Activated CD4-positive, alpha-beta T cell treated with anti-CD3 and anti-CD28 coated beads for 24 hours (primary cell): ENCODE measurements around the gene HDGF.
"Not testable (repeated sequence)": the region's sequence is repeated elsewhere in the genome, so short reads cannot be mapped to it uniquely, and the experiment has no call there.

Experiments
- DNase-seq, 2 donors: peaks; one replicate each; pipeline ENCODE4 v3.0.0-alpha.2; 2020; ENCODE audit warnings: low read depth in 2 of 2

HDGF gene

DNA sequence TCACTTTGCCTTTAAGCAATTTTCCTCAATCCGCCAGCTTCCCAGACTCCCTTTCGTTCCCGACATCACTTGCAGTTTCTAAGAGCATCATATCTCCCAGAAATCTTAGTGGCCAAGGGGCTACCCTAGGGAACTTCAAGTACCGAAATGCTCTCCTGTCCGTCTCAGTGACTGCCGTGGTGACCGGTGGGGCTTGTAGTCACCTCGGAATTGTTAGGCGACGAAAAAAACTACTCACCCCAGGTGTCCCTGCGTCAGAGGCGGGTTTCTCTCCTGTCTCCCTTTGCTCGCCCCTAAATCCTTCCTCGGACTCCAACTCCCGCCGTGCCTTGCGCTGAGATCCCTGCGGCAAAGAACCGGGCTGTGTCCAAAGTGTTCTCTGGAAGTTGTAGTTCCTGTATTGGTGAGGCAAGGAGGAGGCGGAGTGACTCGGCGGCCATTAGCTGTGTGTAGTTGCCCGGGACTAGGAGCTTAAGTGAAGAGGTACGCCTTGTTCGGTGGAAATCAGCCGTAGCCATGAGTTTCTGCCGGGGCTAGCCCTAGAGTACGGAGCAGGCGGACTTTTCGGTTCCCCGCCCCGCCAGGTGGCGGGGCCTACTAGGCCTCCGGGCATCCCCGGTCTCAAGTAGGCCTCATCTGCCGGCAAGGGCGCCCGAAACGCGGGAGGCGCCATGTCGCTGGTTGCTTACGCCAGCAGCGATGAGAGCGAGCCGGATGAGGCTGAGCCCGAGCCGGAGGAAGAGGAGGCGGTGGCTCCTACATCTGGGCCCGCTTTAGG is 15.8 kb upstream of the HDGF start, which contains the start of gene PRCC:
Gene PRCC (plus strand): TSS at position 435 of the 778 bp plus-strand sequence. CDS start 237 bp downstream, at position 672.
- DNase-seq: peak; percentile 90 to 94

DNA sequence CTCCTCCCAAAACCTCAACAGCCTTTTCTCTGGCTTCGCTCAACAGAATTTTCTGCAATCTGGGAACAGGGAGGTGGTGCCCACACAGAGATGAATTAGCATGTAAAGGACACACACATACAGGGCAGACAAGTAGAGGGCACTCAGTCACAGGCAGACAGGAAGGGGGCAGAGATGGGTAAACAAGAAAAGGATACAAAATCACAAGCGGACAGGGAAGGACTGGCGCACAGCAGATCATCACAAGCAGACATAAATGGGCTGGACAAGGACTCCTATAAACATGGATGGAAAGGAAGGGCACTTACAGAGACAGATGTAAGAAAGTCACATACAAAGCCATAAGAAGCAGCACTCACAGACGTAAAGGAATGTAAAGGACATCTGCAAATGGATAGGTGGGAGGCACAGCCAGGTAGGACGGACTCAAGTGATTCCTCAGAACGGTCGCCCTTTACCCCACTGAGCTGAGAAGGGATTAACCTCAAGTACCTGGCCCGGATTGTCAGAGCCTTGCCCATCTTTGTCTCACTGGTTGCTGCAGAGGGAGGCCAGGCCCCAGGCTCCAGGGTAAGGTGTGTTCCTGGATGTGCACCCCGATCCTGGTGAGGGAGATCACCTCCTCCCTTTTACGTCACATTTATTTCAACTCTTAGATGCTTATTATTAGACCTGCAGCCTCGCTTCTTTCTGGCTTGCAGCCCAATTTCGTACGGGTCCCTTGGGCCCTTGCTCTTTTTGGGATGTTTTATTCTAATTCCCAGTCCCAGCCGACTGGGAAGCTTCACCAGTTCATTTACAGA is 15.0 kb upstream of the HDGF start:
- DNase-seq: no peak

DNA sequence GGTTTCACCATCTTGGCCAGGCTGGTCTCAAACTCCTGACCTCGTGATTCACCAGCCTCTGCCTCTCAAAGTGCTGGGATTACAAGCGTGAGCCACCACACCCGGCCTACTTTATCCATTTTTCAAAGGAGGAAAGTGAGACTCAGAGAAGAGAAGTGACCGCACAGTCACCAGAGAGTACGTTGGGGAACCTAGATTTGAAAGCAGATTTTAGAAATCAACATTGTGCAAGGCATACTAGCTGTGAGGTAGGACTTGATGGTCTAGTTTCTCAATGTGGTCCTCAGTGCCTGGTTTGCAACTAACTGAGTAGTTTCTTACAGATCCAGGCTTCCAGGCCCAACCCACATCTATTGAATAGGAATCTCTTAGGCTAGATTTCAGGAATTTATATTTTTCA is 14.2 kb upstream of the HDGF start:
- DNase-seq: no peak

DNA sequence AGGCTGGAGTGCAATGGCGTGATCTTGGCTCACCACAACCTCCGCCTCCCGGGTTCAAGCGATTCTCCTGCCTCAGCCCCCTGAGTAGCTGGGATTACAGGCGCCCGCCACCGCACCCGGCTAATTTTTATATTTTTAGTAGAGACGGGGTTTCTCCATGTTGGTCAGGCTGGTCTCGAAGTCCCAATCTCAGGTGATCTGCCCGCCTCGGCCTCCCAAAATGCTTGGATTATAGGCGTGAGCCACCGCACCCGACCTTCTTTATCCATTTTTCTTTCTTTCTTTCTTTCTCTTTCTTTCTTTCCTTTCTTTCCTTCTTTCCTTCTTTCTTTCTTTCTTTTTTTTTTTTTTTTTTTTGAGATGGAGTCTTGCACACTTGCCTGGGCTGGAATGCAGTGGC is 13.7 kb upstream of the HDGF start:
- not testable (repeated sequence) for DNase-seq

DNA sequence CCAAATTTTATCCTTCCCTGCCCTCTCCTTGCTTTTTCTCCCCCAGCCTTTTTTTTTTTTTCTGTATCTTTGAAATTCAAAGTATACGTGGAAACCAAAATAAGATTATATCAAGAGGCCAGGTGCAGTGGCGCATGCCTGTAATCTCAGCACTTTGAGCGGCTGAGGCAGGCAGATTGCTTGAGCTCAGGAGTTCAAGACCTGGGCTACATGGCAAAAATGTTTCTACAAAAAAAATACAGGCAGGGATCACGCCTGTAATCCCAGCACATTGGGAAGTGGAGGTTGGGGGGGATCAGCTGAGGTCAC is 9.3 kb upstream of the HDGF start:
- DNase-seq: no peak

DNA sequence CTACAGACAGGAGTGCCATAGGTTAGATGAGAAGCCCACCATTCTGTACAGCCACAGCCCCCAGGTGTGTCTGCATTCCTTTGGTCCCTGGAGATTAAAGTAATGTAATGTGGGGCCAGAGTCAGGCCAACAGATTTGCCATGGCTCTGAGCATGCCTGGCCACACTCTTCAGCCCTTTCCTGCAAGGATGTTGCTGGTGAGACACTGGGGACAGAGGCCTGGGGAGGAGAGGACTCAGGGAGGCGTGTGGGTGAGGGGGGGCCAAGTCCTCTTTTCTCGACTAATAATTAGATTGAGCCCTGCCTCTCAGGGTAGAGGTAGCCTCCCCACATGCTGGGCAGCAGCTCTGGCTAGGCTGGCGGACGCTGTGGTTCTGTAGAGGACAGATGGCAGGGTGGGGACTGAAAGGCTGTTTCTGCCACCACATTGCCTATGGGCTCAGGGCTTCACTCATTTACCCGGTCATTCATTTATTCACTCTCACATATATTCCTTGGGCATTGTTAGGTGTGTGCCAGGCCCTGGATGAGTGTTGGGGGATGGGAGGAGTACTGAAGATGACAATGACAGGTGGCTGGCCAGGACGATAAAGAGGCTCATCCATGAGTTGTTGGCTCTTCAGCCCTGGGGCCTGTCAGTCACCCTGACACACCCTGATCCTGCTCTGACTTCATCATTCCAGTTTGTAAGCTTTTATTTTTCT is 8.8 kb upstream of the HDGF start:
- DNase-seq: no peak

DNA sequence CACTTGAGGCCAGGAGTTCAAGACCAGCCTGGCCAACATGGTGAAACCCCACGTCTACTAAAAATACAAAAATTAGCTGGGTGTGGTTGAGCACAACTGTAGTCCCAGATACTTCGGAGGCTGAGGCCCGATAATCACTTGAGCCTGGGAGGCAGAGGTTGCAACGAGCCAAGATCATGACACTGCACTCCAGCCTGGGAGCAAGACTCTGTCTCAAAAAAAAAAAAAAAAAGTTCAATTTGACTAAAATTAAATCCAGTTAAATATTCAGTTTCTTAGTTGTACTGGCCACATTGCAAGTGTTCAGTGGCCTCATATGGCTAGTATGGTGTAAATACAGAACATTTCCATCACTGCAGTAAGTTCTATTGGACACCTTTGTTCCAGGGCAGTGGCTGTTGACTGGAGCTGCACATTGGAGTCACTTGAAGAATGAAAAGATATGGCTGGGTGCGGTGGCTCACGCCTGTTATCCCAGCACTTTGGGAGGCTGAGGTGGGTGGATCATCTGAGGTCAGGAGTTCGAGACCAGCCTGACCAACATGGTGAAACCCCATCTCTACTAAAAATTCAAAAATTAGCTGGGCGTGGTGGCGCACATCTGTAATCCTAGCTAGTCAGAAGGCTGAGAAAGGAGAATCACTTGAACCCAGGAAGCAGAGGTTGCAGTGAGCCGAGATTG is 6.2 kb upstream of the HDGF start:
- DNase-seq: not testable (repeated sequence)

DNA sequence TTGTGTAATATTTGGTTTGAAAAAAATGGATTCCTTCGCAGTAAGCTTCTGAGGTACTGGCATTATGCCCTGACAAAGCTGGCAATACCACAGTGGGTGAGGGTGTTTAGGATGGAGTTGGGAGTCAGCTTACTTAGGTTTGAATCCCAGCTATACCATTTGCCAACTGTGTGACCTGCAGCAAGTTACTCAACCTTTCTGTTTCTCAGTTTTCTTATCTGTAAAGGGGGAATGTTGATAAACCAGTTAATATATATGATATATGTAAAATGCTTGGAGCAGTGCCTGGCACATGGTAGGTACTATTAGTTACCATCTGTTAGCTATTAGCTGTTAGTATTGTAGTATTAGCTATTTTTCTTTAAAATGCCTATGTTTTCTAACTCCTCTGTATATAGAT is 4.9 kb upstream of the HDGF start:
- no peak for DNase-seq

DNA sequence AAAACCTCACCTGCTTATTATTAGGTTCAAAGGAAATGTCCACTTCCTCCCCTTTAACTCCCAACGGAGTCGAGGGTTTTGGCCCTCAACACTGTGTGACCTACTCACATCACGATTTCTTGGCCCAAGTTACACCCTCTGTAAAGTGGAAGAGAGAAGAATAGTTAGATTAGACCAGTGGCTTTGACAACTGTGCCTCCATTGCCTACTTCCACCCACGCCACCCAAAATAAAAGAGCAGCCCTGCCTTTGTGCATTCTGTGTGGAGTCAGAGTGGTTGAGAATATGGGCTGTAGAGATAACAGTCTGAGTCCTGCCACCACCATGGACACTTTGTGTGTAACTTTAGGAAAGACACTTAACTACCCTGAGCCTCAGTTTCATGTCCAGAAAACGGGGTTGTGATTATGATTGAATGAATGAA is 4.1 kb upstream of the HDGF start:
- DNase-seq: no peak

DNA sequence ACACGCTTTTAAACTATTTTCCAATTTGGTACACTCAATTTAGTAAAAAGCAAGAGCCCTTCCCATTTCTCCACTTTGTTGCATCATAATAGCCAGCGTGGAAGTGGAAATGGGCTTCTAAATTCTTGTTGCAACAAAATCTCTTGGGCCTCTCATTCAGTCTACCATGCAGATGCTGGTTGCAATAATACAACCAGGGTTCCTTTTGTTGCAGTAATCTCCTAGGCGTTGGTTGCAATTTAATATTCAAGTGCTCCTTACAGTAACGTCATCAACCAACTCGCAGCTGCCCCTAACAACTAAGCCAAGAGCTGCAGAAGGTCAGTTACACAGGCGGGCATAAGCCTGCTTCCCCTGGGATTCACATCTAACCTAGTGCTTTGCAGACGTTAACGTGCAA is 2.7 kb upstream of the HDGF start:
- DNase-seq: no peak

DNA sequence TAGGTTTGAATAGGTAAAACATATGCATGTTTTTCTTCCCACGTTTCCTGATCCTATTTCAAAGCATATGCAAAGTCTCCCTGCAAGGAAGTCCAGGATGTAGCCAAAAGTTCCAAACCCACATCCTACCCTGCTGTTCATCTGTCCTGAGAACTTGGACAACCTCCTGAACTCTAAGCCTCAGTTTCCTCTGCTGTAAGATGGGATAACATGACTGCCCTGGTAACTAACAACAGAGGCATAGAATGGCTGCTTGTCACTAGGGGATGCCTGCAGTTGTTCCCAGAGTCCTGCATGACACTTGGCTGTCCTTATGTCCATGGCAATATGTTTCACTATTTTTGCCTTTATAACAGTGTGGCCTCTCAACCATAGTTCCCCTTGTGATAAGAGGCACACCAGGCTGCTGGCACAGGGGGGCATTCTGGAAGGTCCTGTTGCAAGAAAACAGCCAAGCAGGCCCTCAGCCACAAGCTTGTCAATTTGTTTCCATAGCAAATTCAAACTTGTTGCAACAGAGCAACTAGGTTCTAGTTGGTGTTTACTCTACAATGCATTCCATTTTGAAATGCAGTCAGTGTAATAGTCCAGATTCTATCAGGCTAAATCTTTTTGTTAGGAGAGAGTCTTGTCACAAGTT is 1.5 kb upstream of the HDGF start:
- no peak for DNase-seq

DNA sequence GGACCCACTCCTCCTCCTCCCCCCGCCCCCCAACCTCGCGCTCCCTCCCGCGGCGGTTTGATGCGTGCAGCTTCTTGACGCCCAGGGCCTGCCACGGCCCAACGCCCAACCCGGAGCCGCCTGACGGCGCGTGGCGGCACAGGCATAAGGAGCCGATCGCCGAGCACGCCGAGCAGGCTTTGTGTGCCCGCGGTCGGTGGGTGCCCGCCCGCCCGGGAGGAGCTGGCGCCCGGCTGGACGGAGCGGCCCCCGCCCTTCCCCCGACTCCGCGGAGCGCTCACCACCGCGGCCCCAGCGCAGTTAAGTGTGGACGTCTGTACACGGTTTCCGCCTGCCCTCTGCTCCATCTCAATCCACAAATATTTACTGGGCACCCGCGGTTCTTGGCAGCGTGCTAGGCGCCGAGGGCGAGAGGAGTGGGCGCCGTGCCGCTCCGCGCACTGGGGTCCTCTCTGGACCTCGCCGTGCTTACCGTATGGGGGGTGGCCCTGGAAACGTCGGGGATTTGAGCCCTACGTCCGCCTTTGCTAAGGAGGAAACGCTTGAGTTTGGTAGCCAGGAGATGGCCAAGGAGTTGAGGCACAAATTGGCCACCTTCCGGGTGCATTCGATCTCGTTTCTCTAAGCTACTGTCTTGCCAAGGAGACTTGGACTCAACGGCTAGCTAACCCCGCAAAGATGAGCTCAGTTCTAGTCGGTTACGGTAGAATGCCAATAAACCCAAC is 444 bp upstream of the HDGF start:
- peak; percentile 96 to 98 for DNase-seq

DNA sequence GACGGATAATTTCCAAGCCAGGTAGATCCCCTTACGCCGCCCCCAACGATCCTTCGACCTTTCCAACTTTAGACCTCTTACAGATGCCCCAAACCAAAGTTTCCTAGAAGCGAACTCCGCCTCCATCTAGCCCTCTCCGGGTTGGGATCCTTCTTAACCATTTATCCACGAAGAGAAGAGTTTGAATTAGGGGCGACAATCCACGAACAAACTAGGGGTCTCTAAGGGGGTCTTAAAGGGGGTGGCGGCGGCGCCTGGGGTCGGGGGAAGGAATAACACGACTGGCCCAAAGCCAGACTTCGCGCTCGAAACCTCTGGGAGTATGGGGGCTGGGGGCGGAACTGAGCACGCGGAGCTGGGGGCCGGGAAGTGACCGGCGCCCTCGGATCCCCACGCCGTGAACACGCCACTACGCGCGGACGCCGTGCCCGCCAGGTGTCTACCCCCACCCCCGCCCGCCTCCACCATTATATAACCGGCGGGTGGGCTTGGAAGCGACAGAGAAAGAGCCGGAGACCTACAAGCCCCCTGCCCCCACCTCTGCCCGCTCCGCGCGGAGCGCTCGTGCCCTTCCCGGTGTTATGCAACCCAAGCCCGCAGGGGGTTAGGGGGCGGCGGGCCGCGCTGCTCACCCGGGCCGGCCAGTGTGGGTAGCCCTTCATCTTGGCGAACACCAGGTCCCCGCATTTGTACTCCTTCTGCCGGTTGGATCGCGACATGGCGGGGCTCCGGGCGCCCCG is 594 bp downstream of the HDGF start:
- no peak for DNase-seq

DNA sequence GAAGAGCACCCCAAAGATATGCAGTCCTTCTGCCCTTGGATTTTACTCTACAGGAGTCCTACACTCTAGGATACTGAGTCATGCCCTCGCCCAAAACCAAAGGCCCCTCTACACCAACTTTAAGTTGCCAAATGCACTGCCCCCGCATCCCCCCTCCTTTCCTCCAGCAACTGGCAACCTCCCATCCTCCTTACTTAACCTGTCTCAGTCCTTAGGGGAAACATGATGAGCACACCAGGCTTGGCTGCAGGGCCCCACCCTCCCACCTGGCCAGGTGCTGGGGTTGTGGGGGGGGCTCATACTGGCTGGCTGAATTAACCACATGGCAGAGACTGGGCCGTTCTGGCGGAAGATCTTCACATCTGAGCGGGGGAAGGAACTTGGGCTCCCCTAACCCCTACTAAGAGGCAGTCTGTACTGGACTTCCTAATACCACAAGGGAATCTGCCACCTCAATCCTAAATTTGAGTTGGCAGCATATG is 1.2 kb downstream of the HDGF start:
- no peak for DNase-seq

DNA sequence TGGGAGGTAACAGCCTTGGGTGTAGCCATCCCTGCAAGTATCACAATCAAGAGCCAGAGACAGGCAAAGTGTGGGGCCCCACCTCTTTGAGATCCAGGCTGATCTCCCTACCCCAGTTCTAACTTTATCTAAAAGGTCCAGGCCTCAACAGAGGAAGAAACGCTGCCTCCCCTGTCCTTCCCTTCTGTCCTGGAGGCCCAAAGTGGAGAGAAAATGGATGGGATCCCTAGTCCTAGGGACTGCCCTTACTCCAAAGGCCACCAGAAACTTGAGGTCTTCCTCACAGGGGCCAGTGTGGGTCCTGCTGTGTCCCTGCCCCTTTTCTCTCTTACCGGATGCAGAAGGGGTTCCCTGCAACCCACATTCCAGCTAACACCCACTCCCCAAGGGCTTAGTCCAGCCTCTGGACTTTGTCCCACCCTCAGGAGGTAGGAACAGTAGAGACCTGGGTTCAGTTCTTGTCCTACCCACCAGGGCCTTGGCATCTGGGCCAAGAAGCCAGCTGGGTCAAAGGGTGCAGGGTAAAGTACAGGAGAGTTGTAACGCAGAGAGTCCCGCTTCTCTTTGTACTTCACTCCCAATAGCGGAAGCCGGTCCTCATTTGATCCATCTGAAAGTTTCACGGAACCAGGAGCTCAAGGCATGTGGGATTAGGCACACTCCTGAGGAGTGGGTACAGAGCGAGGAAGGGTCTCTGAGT is 1.9 kb downstream of the HDGF start:
- no peak for DNase-seq

DNA sequence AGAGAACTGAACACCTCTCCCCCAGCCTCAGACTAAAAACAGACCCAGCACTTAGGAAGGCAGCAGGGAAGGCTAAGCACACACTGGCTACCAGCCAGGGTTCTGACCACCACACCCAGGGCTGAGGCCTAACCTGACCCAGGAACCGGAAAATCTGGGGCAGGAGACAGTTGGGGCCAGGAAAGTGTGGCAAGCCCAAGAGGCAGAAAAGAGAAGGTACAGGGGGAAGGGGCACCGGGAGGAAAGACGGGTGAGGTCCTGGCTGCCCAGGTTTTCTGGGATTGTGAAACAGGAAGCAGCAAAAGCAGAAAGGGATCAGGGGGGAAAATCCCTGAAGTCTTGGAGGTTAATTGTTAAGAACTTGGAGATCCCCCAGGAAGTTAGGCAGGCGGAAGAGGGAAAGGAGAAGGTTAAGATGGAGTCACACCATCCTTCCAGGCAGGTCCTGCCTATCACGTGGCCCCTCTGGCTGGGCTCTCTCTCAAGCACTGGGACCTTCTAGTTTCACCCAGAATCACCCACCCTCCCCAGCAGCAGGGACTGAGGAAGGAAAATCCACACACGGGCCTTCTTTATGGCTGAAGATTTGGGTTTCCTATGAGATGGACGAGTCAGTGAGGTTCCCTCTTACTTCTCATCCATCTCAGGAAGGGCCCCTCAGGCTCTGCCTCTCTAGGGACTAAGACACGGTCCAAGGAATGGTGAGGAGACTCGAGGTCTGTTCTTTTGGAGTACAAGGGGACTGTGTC is 2.6 kb downstream of the HDGF start:
- DNase-seq: no peak

DNA sequence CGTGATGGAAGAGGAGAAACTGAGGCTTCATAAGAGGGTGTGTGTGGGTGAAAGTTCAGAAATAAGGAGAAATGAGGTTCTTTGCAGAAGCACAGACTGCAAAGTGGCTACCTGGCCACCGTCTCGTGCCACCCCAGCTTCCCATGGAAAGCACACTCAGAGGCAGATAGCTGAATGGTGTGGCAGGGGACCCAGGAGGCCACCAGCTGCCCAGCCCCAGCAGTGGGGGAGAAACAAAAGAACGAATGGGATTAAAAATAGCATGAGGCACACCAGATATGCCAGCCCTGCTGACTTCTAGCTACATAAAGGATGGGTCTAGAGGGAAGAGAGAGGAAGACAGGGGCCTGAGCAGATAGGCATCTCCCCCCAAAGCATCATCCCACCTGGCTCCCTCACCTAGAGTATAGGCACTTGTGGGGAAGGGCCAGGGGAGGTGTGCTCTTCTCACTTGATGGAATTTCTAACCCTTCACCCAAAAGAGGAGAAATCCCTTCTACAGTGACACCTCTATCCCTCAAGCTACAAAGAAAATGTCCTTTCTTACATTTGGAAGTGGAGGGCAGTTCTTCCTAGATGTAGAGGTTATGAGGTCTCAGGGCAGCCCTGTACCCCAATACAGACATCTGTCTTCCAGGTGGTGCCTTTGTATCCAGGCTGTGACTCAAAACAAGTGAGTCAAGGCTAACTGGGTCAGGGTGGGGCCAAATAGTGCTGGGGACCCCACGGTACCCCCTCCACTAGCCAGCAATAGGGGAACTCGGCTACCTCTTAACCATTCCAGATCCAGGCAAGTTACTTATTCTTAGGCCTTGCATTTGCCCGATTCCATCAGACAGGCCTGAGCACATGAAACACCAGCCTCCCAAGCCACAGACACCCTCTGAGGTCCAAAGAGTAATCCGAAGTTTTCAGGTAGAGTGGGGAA is 3.5 kb downstream of the HDGF start:
- no peak for DNase-seq
